ENCODE measurements around the gene NUB1. TPM values are rescaled to one million over a fixed set of nuclear protein-coding genes. Genes with fewer than 3 reads are reported as not detected.

The NUB1 gene
- polyA plus RNA-seq, 1 donor (not counting 4 experiments of a cell fraction or from before 2014, with no cell fraction given): 34.6 TPM

DNA sequence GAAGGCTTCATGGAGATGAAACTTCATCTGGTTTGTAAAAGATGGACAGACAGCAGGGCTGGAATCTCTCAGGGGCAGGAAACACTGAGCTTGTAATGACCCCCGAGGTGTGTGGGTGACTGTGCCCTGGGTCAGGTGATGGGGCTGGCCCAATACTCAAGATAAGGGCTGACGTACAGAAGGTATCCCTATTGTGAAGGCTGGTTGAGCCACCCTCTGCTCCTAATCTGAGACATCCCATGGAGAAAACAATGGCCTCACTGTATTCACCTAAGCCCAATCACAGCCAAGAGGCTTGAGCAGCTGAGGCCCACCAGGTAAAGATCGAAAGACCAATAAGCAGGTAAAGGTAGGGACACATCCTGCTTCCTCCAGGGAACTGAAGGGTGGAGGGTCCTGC is 34.8 kb upstream of the NUB1 start:
- peaks cover 22% of the 10 kb centered on the region for H3K27me3 ChIP-seq (ENCODE audit: control insufficient read depth, extremely low read depth, insufficient read depth, low read length)

DNA sequence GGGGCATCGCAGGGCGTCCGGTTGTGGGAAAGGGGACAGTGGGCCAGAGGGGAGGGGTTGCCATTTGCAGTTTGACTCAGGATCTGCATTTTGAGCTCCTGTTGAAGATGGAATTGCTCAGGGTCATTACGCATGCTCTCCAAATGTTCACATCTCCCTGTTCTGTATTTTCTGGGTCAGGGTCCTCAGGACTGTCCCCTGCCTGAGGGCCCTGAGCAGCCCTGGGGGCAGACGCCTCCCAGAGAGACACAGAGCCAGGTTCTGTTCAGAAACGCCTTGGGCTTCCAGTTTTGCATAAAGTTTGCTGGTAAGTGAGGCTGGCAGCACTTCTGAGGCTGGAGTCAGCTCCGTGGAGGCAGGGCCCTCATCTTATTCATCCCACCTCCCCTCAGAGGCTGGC is 34.1 kb upstream of the NUB1 start:
- FAIRE-seq: no peak
- dilution Hi-C loops (cut with MboI; ENCODE audit: extremely low pct_ligation_motif_present, low sequenced_read_pairs): no loop called here

More for the DNA sequence above, 34.8 kb upstream of the NUB1 start:
- H3K27ac ChIP-seq (ENCODE audit: control insufficient read depth, insufficient read depth, low read length): no peak overlapping the region
- no peak overlapping the region for H3K9ac ChIP-seq (ENCODE audit: control insufficient read depth, extremely low read depth, insufficient read depth, low read length)
- DNase-seq (ENCODE audit: low read depth, low spot score) (no peak), FAIRE-seq (no peak)
- no peak overlapping the region for H2AFZ ChIP-seq (ENCODE audit: control insufficient read depth, low read length)
- H3K4me2 ChIP-seq (ENCODE audit: control insufficient read depth, extremely low read depth, insufficient read depth, low read depth, low read length): no peak overlapping the region
- peaks cover 3% of the 10 kb centered on the region for H3K4me1 ChIP-seq (ENCODE audit: control insufficient read depth, extremely low read depth, insufficient read depth, low read length)
- dilution Hi-C loops (cut with MboI; ENCODE audit: extremely low pct_ligation_motif_present, low sequenced_read_pairs): no loop called here
- TF ChIP-seq, protein P1, sequence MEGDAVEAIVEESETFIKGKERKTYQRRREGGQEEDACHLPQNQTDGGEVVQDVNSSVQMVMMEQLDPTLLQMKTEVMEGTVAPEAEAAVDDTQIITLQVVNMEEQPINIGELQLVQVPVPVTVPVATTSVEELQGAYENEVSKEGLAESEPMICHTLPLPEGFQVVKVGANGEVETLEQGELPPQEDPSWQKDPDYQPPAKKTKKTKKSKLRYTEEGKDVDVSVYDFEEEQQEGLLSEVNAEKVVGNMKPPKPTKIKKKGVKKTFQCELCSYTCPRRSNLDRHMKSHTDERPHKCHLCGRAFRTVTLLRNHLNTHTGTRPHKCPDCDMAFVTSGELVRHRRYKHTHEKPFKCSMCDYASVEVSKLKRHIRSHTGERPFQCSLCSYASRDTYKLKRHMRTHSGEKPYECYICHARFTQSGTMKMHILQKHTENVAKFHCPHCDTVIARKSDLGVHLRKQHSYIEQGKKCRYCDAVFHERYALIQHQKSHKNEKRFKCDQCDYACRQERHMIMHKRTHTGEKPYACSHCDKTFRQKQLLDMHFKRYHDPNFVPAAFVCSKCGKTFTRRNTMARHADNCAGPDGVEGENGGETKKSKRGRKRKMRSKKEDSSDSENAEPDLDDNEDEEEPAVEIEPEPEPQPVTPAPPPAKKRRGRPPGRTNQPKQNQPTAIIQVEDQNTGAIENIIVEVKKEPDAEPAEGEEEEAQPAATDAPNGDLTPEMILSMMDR (optimal IDR thresholded peaks at IDR 0.05 in 1 of 3, IDR thresholded peaks at IDR 0.05 in 1 of 3, conservative IDR thresholded peaks at IDR 0.05 in 1 of 3; ENCODE audit: extremely low read depth in 1 of 3, insufficient read depth in 2 of 3, low read length in 3 of 3): no peak
- no peak for TF ChIP-seq EZH2 (IDR thresholded peaks at IDR 0.05; ENCODE audit: low read length)
- H3K79me2 ChIP-seq (ENCODE audit: control insufficient read depth, insufficient read depth, low read length): no peaks in the 10 kb centered on the region
- H3K4me3 ChIP-seq (ENCODE audit: control insufficient read depth in 2 of 3, extremely low read depth in 1 of 3, insufficient read depth in 2 of 3, low read depth in 1 of 3, low read length in 3 of 3): no peak overlapping the region
- peaks cover 2% of the 10 kb centered on the region for H3K9me3 ChIP-seq (ENCODE audit: control insufficient read depth, low read depth, low read length)
- H3K9me1 ChIP-seq (ENCODE audit: control insufficient read depth, extremely low read depth, insufficient read depth, low read length): no peaks in the 10 kb centered on the region
- H4K20me1 ChIP-seq (ENCODE audit: control insufficient read depth, extremely low read depth, insufficient read depth, low read length): no peaks in the 10 kb centered on the region
- no peaks in the 10 kb centered on the region for H3K36me3 ChIP-seq (ENCODE audit: control insufficient read depth in 2 of 2, extremely low read depth in 1 of 2, insufficient read depth in 2 of 2, low read length in 2 of 2)

More for the DNA sequence above, 34.1 kb upstream of the NUB1 start:
- H3K4me2 ChIP-seq (ENCODE audit: control insufficient read depth, extremely low read depth, insufficient read depth, low read depth, low read length): no peak overlapping the region
- no peak overlapping the region for H3K27ac ChIP-seq (ENCODE audit: control insufficient read depth, insufficient read depth, low read length)
- DNase-seq (ENCODE audit: low read depth, low spot score): no peak
- TF ChIP-seq, protein P1 (optimal IDR thresholded peaks at IDR 0.05 in 1 of 3, IDR thresholded peaks at IDR 0.05 in 1 of 3, conservative IDR thresholded peaks at IDR 0.05 in 1 of 3; ENCODE audit: extremely low read depth in 1 of 3, insufficient read depth in 2 of 3, low read length in 3 of 3): no peak
- TF ChIP-seq EZH2 (IDR thresholded peaks at IDR 0.05; ENCODE audit: low read length): no peak
- peaks cover 21% of the 10 kb centered on the region for H3K27me3 ChIP-seq (ENCODE audit: control insufficient read depth, extremely low read depth, insufficient read depth, low read length)
- no peak overlapping the region for H3K4me3 ChIP-seq (ENCODE audit: control insufficient read depth in 2 of 3, extremely low read depth in 1 of 3, insufficient read depth in 2 of 3, low read depth in 1 of 3, low read length in 3 of 3)
- no peaks in the 10 kb centered on the region for H3K9me1 ChIP-seq (ENCODE audit: control insufficient read depth, extremely low read depth, insufficient read depth, low read length)
- H3K36me3 ChIP-seq (ENCODE audit: control insufficient read depth in 2 of 2, extremely low read depth in 1 of 2, insufficient read depth in 2 of 2, low read length in 2 of 2): no peaks in the 10 kb centered on the region
- H3K4me1 ChIP-seq (ENCODE audit: control insufficient read depth, extremely low read depth, insufficient read depth, low read length): peaks cover 3% of the 10 kb centered on the region
- H4K20me1 ChIP-seq (ENCODE audit: control insufficient read depth, extremely low read depth, insufficient read depth, low read length): no peaks in the 10 kb centered on the region
- no peak overlapping the region for H2AFZ ChIP-seq (ENCODE audit: control insufficient read depth, low read length)
- no peaks in the 10 kb centered on the region for H3K79me2 ChIP-seq (ENCODE audit: control insufficient read depth, insufficient read depth, low read length)
- H3K9ac ChIP-seq (ENCODE audit: control insufficient read depth, extremely low read depth, insufficient read depth, low read length): no peak overlapping the region
- peaks cover 2% of the 10 kb centered on the region for H3K9me3 ChIP-seq (ENCODE audit: control insufficient read depth, low read depth, low read length)
